ENCODE measurements around the gene DCP1A. TPM values are rescaled to one million over a fixed set of nuclear protein-coding genes. Genes with fewer than 3 reads are reported as not detected.

DCP1A gene
- polyA plus RNA-seq, 1 of the 3 experiments (the other 2 are of a cell fraction) = 12.9 TPM

GRCh38 chr3:53320697-53321096, 26.6 kb downstream of the DCP1A start (continued):
- TF ChIP-seq GATA2 (CRISPR knock-in tag; IDR thresholded peaks at IDR 0.05) (no peak), CTCF (IDR thresholded peaks at IDR 0.05) (no peak), ZBTB33 (IDR thresholded peaks at IDR 0.05; ENCODE audit: borderline replicate concordance, low read depth) (no peak), SIN3A (IDR thresholded peaks at IDR 0.05; ENCODE audit: borderline replicate concordance, low read depth, low read length) (no peak), SMC3 (IDR thresholded peaks at IDR 0.05; ENCODE audit: low read depth, low read length) (no peak), TAF1 (IDR thresholded peaks at IDR 0.05; ENCODE audit: borderline replicate concordance, low read depth, low read length) (no peak), MAX (IDR thresholded peaks at IDR 0.05; ENCODE audit: low read depth) (no peak), NRF1 (IDR thresholded peaks at IDR 0.05; ENCODE audit: low read depth, low read length) (no peak)

GRCh38 chr3:53318522-53318921, 28.8 kb downstream of the DCP1A start:
- TF ChIP-seq RXRA (IDR thresholded peaks at IDR 0.05; ENCODE audit: borderline replicate concordance, low read depth) = no peak
- peak; percentile 28; the same call in 1 of the 2 replicates for TF ChIP-seq TCF12 (IDR thresholded peaks at IDR 0.05)
- DNase-seq = no peak
- Histone ChIP-seq H3K4me2 (peak overlapping the region; percentile 20; the same call in 1 of the 2 replicates), H3K27me3 (ENCODE audit: insufficient read depth) (no peaks in the 10 kb centered on the region), H3K9me3 (no peaks in the 10 kb centered on the region), H2AFZ (ENCODE audit: low read depth) (no peak overlapping the region), H3K9me2 (no peaks in the 10 kb centered on the region), H3K4me3 (ENCODE audit: low read depth in 2 of 2, low read length in 1 of 2) (no peak overlapping the region), H3F3A (replicated peaks; ENCODE audit: insufficient read depth) (peaks cover 11% of the 10 kb centered on the region), H3K27ac (ENCODE audit: low read depth in 2 of 2, low read length in 1 of 2) (peak overlapping the region in 1 of 2 experiments; percentile 43; a peak in 1 of 4 replicates), H3K4me1 (ENCODE audit: control insufficient read depth in 1 of 2, insufficient read depth in 2 of 2, low read depth in 1 of 2, low read length in 1 of 2) (peaks cover 0 to 4% of the 10 kb centered on the region in 2 experiments; a peak in 1 of 4 replicates), H3K79me2 (ENCODE audit: insufficient read depth) (peaks cover 44% of the 10 kb centered on the region), H3K9ac (no peak overlapping the region), H4K20me1 (ENCODE audit: insufficient read depth) (0 out of 2 replicates have a peak, but pooled peaks cover 5% of the 10 kb centered on the region), H3K36me3 (replicated peaks in 1 of 2; ENCODE audit: control insufficient read depth in 1 of 2, insufficient read depth in 2 of 2, low read length in 1 of 2) (peaks cover 16 to 31% of the 10 kb centered on the region in 2 experiments)
- ChIA-PET CTCF (interaction anchor here (1.8 kb wide), 1 partner anchor 17 kb away, joined by 3 read pairs; no protein-coding TSS in a partner anchor), POLR2A (no interaction called here)
- WGBS (ENCODE audit: low lambda C conversion rate) = 82% methylated on average over 3 of the region's 3 CpGs

GRCh38 chr3:53312832-53313231, 34.5 kb downstream of the DCP1A start:
- Histone ChIP-seq H3K27ac (ENCODE audit: low read depth in 2 of 2, low read length in 1 of 2) (no peak overlapping the region), H3K79me2 (ENCODE audit: insufficient read depth) (peaks cover 17% of the 10 kb centered on the region; the same call in 1 of the 2 replicates), H3K9ac (no peak overlapping the region), H3K36me3 (replicated peaks in 1 of 2; ENCODE audit: control insufficient read depth in 1 of 2, insufficient read depth in 2 of 2, low read length in 1 of 2) (peaks cover 31 to 55% of the 10 kb centered on the region in 2 experiments), H4K20me1 (ENCODE audit: insufficient read depth) (no peaks in the 10 kb centered on the region), H3K27me3 (ENCODE audit: insufficient read depth) (no peaks in the 10 kb centered on the region), H3K4me2 (no peak overlapping the region), H2AFZ (ENCODE audit: low read depth) (no peak overlapping the region), H3K9me3 (no peaks in the 10 kb centered on the region), H3K4me1 (ENCODE audit: control insufficient read depth in 1 of 2, insufficient read depth in 2 of 2, low read depth in 1 of 2, low read length in 1 of 2) (no peaks in the 10 kb centered on the region), H3K9me2 (no peaks in the 10 kb centered on the region), H3F3A (replicated peaks; ENCODE audit: insufficient read depth) (no peaks in the 10 kb centered on the region), H3K4me3 (ENCODE audit: low read depth in 2 of 2, low read length in 1 of 2) (no peak overlapping the region)
- ChIA-PET CTCF (no interaction called here), POLR2A (no interaction called here)
- WGBS (ENCODE audit: low lambda C conversion rate) = 77% methylated on average over 1 of the region's 1 CpG
- DNase-seq = no peak
- no peak for TF ChIP-seq TCF12 (IDR thresholded peaks at IDR 0.05)
- no peak for TF ChIP-seq ZBTB33 (IDR thresholded peaks at IDR 0.05; ENCODE audit: borderline replicate concordance, low read depth)
- TF ChIP-seq USF1 (IDR thresholded peaks at IDR 0.05; ENCODE audit: borderline replicate concordance, low read depth) = no peak
- TF ChIP-seq SMC3 (IDR thresholded peaks at IDR 0.05; ENCODE audit: low read depth, low read length) = no peak
- TF ChIP-seq RXRA (IDR thresholded peaks at IDR 0.05; ENCODE audit: borderline replicate concordance, low read depth) = no peak
- no peak for TF ChIP-seq CTCF (IDR thresholded peaks at IDR 0.05)
- TF ChIP-seq SIN3A (IDR thresholded peaks at IDR 0.05; ENCODE audit: borderline replicate concordance, low read depth, low read length) = no peak
- TF ChIP-seq GABPA (IDR thresholded peaks at IDR 0.05; ENCODE audit: low read depth) = no peak
- no peak for TF ChIP-seq POLR2AphosphoS5 (IDR thresholded peaks at IDR 0.05; ENCODE audit: low read depth, low read length)

Data from SK-N-SH (cell line).